ENCODE measurements around the gene FAM50B. TPM values are rescaled to one million over a fixed set of nuclear protein-coding genes. Genes with fewer than 3 reads are reported as not detected.

The FAM50B gene
- total RNA-seq, 4 donors from 2014 or later, result 5.6 to 11.7 (median 6.7) TPM

DNA sequence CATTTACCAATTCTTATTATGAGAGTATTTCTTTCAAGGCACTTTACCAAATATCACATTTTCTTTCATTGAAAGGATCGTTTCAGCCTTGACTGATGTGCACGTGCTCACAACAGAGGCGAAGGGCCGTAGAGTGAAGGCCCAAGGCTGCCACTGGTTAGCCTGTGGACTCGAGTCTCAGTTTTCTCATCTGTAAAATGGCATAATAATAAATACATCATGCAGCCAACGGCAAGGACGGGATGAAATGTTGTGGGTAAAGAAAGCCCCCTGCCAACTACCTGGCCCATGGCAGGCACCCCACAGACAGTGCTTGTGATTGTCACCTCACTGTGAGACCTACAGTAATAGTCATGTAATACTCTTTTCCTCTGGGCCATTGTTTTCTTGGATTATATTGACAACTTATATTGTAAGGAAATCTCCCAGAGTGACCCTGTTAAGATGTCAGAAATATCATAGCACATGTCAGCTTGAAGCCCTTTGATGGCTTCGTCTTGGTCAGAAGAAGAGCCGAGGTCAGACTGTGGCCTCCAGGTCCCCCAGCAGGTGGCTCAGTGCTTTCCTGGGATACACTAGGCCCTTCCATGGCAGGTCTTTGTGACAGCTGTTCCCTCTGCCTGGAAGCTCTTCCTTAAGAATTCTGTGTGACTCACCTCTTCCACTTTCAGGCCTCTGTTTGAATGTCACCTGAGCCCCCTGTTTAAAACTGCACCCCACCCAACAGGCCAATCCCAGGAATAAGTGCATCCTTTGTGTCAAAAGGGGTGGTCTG is 36.3 kb downstream of the FAM50B start:
- TF ChIP-seq, protein P1, sequence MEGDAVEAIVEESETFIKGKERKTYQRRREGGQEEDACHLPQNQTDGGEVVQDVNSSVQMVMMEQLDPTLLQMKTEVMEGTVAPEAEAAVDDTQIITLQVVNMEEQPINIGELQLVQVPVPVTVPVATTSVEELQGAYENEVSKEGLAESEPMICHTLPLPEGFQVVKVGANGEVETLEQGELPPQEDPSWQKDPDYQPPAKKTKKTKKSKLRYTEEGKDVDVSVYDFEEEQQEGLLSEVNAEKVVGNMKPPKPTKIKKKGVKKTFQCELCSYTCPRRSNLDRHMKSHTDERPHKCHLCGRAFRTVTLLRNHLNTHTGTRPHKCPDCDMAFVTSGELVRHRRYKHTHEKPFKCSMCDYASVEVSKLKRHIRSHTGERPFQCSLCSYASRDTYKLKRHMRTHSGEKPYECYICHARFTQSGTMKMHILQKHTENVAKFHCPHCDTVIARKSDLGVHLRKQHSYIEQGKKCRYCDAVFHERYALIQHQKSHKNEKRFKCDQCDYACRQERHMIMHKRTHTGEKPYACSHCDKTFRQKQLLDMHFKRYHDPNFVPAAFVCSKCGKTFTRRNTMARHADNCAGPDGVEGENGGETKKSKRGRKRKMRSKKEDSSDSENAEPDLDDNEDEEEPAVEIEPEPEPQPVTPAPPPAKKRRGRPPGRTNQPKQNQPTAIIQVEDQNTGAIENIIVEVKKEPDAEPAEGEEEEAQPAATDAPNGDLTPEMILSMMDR (IDR thresholded peaks at IDR 0.05), result no peak
- ATAC-seq (ENCODE audit: low FRiP score), result no peak
- no peak for DNase-seq (ENCODE audit: low spot score)

DNA sequence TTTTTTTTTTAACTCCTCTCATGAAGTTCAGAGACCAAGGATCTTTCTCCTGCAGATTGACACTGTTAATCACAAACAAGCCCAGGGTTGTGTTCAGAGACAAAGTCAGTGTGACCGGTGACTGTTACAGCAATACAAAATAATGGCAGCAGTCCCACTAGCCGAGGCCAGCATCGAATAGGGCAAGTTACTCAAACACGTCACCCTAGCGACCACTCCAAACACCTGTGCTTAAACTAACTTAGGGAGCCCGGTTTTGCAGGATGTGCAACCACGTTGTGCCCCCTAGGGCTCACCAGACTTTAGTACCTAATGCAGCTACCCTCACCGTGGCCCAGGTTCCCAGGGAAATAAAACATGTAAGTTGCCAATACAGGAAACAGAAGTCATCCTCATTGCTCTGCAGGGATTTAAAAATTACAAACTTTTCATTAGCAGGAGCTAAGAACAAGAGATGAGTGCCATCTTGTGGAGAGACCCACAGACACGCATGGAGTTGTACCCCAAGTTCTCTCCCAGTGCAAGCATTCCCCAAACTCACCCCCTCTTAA is 38.1 kb downstream of the FAM50B start:
- ATAC-seq (ENCODE audit: low FRiP score) (no peak), DNase-seq (ENCODE audit: low spot score) (no peak)
- TF ChIP-seq, protein P1 (IDR thresholded peaks at IDR 0.05), result no peak

DNA sequence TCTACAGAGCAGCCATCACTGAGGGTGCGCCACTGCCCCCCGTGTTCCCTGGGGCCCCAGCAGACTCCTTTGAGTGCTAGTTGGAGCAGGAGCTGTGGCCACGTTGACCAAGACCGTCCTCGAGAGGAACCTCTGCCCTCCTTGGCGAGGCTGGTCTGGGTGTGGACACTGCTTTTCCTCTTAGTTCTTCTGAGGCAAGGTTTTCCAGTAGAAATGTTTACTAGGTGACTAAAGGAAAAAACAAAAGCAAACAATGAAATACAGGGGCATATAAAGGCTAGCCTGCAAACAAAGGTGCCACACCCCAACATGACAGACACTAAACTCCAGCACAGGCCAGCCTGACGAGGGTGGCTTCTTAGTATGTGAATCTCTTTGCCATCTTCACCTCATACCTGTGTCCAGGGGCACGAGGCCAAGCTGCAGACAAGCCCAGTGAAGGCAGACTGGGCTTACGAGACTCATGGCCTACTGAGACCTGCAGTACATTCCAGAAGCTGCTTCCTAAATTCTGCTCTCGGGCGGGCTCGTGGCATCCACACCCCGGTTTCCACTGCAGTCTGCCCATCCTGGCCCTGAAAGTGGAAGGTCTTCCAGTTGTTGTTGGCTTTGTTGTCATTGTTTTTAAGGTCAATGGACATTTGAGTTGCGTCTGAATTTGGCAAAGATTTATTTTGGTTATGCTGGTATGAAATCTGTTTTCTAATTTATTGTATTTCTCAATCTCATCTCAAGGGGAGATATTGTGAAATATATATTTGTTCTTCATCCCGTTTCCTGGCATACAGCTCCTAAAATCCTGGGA is 39.2 kb downstream of the FAM50B start:
- DNase-seq (ENCODE audit: low spot score) (no peak), ATAC-seq (ENCODE audit: low FRiP score) (no peak)
- TF ChIP-seq, protein P1 (IDR thresholded peaks at IDR 0.05), result no peak

DNA sequence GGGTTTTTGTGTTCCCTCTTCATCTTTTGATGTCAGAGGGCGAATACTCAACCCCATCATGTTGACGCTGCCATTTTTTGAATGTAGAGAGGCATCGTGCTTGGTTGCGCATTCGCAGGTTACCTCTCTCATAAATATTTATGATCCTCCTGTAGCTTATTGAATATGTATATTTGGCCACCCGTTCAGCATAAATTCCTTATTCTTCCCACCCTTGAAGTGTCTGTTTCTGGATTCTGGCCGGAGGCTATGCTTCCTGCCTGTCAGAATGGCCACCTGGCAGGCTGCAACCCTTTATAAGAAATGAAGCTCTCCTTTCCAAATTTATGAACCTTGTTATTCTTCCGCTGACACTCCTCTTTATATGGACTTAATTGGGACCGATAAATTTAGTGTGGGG is 40.9 kb downstream of the FAM50B start:
- TF ChIP-seq, protein P1 (IDR thresholded peaks at IDR 0.05), result no peak
- DNase-seq (ENCODE audit: low spot score), result no peak
- ATAC-seq (ENCODE audit: low FRiP score), result no peak

DNA sequence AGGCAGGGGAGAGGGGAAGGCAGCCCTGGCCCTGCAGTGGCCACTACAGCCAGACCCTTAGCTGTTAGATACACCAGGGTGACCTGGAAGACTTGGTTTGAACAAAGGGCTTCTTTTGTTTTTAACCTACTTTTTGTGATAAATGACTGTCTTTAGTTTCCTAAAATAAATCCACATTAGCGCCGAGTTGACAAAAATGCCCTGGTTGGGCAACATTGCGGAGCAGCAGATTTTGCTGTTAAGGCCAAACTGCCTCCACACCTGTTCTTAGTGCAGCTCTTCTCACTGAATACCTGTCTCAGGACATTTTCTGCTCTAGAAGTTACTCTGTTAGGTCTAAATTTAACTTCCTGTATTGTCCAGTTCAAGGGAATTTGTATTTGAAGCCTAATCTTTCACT is 42.7 kb downstream of the FAM50B start:
- ATAC-seq (ENCODE audit: low FRiP score) (no peak), DNase-seq (ENCODE audit: low spot score) (no peak)
- TF ChIP-seq, protein P1 (IDR thresholded peaks at IDR 0.05), result no peak

DNA sequence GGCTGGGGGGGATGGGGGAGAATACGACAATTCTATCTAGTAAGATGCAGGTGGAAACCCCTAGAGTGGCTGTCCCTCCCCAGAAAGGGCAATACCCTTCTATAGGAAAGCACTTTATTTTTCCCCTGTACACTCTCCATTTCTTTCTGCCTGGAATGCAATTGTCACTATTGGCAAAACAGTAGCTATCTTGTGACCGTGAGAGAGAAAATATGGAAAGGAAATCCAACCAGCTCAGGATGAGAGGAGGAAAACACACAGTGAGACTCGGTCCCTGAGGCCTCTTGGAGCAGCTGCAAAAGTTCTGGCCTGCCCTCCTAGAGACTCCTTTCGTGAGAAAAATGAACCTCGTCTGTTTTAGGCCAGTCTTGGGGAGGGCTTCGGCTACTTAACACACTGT is 43.4 kb downstream of the FAM50B start:
- ATAC-seq (ENCODE audit: low FRiP score) (no peak), DNase-seq (ENCODE audit: low spot score) (no peak)
- TF ChIP-seq, protein P1 (IDR thresholded peaks at IDR 0.05), result no peak

All from omental fat pad (tissue), 4 donors.